AG04449 (cell line): ENCODE measurements around the gene NR2E3.

Experiments
- CTCF ChIA-PET: fragments of 350-600 bp; formaldehyde crosslinking; extraction: SDS; loops from one replicate; lab custom pipeline; 2021; ENCODE audit warnings: antibody characterized with exemption; lab: Yijun Ruan, JAX
- POLR2A ChIA-PET: fragments of 400-600, 350-600 bp; formaldehyde crosslinking; extraction: SDS; loops from one replicate; lab custom pipeline; 2020; ENCODE audit warnings: antibody characterized with exemption, inconsistent platforms; lab: Yijun Ruan, JAX
- DNase-seq: peaks from one replicate; pipeline ENCODE4 v3.0.0-alpha.2; 2010; ENCODE audit warnings: low read depth, low spot score
- H3K4me3 ChIP-seq: 2 replicates; pipeline ENCODE4 v1.5.1; 2011; ENCODE audit warnings: low read depth, mild to moderate bottlenecking, control low read depth, low read length
- TF ChIP-seq, protein P1 (sequence below): IDR thresholded peaks from one replicate; pipeline ENCODE4 v1.5.1; 2011; ENCODE audit warnings: mild to moderate bottlenecking, moderate library complexity, low read length, control low read depth, inconsistent platforms; ENCODE audit not compliant: insufficient read depth; ENCODE audit errors: missing control alignments

The NR2E3 gene

DNA sequence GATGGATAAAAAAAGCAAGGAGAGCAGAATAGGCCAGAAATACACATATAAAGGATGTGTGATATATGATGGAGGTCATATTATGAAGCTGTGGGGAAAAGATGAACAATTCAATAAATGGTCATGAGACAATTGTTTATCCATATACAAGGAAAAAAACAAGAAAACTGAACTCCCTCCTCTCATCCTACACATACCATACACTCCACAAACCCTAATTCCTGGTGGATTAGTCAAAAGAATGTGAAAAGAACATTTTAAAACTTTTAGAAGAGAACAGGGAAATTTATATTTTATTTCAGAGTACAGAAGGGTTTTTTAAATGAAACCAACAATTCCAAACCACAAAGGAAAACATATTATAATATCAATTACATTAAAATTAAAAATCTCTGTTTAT, 34.5 kb upstream of the NR2E3 start:
- CTCF ChIA-PET: interaction anchor here (1.3 to 3.9 kb wide), 6 partner anchors 13 to 332 kb away, joined by 3 to 28 read pairs (median 6); no protein-coding TSS in a partner anchor
- DNase-seq: no peak
- POLR2A ChIA-PET: no interaction called here

DNA sequence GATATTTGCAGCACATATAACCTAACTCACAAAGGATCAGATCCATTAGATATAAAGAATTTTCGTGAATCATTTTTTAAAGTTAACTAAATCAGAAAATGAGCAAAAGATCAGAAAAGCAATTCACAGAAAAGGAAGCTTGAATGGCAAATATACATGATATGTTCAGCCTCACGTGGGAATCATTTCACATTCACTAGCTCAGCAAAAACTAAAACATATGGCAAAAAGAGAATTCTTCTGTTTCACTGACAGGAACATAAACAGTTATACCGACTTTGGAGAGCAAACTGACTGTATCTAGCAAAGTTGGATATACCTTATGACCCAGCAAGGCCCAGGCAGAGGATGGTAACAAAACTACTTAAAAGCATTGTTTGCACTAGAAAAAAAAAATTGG, 34.0 kb upstream of the NR2E3 start:
- H3K4me3 ChIP-seq: no peak overlapping the region
- ChIA-PET POLR2A (interaction anchor here (0.7 kb wide), 1 partner anchor 863 kb away, joined by 3 read pairs; no protein-coding TSS in a partner anchor), CTCF (interaction anchor here (1.0 to 3.9 kb wide), 6 partner anchors 13 to 32 kb away, joined by 3 to 28 read pairs (median 6); no protein-coding TSS in a partner anchor)
- TF ChIP-seq, protein P1, sequence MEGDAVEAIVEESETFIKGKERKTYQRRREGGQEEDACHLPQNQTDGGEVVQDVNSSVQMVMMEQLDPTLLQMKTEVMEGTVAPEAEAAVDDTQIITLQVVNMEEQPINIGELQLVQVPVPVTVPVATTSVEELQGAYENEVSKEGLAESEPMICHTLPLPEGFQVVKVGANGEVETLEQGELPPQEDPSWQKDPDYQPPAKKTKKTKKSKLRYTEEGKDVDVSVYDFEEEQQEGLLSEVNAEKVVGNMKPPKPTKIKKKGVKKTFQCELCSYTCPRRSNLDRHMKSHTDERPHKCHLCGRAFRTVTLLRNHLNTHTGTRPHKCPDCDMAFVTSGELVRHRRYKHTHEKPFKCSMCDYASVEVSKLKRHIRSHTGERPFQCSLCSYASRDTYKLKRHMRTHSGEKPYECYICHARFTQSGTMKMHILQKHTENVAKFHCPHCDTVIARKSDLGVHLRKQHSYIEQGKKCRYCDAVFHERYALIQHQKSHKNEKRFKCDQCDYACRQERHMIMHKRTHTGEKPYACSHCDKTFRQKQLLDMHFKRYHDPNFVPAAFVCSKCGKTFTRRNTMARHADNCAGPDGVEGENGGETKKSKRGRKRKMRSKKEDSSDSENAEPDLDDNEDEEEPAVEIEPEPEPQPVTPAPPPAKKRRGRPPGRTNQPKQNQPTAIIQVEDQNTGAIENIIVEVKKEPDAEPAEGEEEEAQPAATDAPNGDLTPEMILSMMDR: no peak
- DNase-seq: no peak

More for the DNA sequence above, 34.5 kb upstream of the NR2E3 start:
- TF ChIP-seq, protein P1: no peak
- H3K4me3 ChIP-seq: no peak overlapping the region

DNA sequence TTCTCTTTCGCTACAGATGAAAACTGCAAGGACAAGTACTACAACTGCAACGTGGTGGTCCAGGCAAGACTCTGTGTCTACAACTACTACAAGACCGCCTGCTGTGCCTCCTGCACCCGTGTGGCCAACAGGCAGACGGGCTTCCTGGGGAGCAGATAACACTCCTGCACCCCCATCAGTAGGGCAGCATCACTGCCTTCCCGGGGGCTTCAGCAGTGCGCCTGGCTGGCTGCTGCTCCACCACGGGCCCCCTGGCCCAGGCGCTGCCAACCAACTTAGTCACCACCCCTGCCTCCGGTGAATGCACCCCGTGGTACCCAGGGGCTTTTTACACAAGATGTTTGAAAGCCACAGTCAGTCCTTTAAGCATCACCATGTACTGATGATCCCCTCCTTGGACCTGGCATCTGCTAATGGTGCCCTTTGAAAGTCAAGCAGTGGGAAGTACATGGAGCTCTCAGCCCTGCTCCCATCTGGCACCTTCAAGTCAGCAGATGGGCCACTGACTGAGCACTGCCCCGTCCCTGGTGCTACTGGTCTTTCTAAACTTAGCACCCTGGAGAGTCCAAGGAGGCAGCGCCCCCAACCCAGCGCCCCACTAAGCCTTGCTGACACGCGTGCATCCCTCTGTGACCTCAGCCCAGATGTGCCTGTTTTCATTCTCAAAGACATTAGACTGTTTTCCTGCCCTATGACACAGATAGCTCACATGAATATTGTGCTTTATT, 33.0 kb upstream of the NR2E3 start:
- CTCF ChIA-PET: interaction anchor here (1.0 to 5.0 kb wide), 9 partner anchors 13 to 333 kb away, joined by 3 to 59 read pairs (median 19); no protein-coding TSS in a partner anchor
- no peak overlapping the region for H3K4me3 ChIP-seq
- TF ChIP-seq, protein P1: no peak
- DNase-seq: no peak
- POLR2A ChIA-PET: no interaction called here

DNA sequence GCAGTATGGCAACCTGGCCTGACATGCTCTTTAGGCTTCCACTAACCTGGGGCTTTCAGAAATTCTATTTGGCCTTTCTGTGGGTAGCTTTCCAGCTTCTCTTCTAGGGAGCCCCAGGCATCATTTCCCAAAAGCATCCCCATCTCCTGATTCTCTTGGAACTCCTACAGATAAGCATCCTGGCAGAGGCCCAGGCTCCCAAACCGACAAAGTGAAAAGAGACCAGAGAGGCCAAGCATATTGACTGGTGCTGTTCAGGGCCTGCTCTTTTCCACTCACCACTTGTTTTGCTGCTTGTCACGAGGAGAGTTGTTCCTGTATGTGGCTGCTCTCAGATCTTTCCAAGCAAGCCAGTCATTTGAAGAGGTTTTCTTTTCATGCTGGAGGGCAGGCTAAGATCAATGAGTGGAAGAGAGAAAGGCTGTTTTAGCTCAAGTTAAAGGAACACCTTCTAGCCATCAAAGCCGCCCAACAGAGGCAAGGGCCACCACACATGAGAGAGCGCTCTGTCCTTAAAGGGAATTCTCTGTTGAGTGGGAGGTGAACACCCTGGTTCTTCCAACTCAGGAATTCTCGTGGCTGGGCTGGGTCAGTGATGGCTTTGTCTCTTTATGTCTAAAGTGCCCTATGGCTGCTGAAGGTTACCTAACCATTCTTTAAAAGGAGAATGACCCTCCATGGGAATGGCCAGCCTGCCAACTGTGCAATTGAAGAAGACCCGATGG, 31.1 kb upstream of the NR2E3 start:
- CTCF ChIA-PET: interaction anchor here (0.7 to 5.0 kb wide), 9 partner anchors 11 to 377 kb away, joined by 3 to 59 read pairs (median 5); no protein-coding TSS in a partner anchor
- TF ChIP-seq, protein P1: no peak
- no peak for DNase-seq
- POLR2A ChIA-PET: no interaction called here
- H3K4me3 ChIP-seq: no peak overlapping the region

DNA sequence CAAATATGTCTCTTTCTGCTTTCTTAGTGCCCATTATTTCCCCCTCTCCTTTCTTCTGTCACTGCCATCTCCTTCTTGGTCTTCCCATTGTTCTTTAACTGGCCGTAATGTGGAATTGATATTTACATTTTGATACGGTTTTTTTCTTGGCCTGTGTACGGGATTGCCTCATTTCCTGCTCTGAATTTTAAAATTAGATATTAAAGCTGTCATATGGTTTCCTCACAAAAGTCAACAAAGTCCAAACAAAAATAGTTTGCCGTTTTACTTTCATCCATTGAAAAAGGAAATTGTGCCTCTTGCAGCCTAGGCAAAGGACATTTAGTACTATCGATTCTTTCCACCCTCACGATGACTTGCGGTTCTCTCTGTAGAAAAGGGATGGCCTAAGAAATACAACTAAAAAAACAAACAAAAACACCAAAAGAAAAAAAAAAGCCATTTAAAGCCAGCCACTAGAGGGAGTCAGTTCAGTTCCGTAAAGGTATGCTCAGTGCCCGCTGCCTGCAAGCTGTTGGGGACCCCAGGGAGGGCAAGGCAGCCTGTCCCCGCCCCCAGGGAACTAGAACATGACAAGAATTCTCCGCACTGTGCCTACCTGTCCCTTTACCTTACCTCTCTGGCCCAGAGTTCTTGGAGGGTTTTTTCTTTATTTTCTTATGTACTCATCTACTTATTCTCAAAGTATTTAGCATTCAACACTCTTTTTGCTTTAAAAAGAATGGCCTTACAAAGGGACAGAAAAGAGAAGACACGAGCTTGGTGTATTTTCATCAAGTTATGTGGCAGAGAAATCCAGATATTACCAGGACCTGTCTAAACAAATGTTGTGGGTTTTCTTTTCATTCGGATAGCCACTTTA, 30.0 kb upstream of the NR2E3 start:
- no peak overlapping the region for H3K4me3 ChIP-seq
- POLR2A ChIA-PET: interaction anchor here (1.1 kb wide), 1 partner anchor 11 kb away, joined by 5 read pairs; no protein-coding TSS in a partner anchor
- CTCF ChIA-PET: interaction anchor here (0.6 to 5.0 kb wide), 16 partner anchors 9 to 906 kb away, joined by 3 to 59 read pairs (median 4); no protein-coding TSS in a partner anchor
- DNase-seq: no peak
- TF ChIP-seq, protein P1: peak; percentile 61
